Loucy (cell line): ENCODE results near the gene C1QTNF1.

Experiments
- H2AFZ ChIP-seq: fragments of 200-600 bp; sonication (generic); 2 replicates; pipeline ENCODE4 v1.6.0; 2016; ENCODE audit warnings: antibody characterized with exemption, mild to moderate bottlenecking, low read length, moderate library complexity
- H3F3A ChIP-seq: fragments of 200-600 bp; 2 replicates; pipeline ENCODE4 v1.6.0; 2016; ENCODE audit warnings: antibody characterized with exemption, low read depth, mild to moderate bottlenecking
- H3K27me3 ChIP-seq: fragments of 200-600 bp; sonication (generic); 2 replicates; pipeline ENCODE4 v1.6.1; 2014; ENCODE audit warnings: low read length, mild to moderate bottlenecking; ENCODE audit not compliant: insufficient read depth, poor library complexity, severe bottlenecking
- H3K36me3 ChIP-seq: fragments of 200-600 bp; sonication (generic); 2 replicates; pipeline ENCODE4 v1.6.1; 2016; ENCODE audit warnings: low read length; ENCODE audit not compliant: insufficient read depth
- H3K4me1 ChIP-seq: fragments of 200-600 bp; sonication (generic); 2 replicates; pipeline ENCODE4 v1.5.1; 2014; ENCODE audit warnings: low read length, mild to moderate bottlenecking; ENCODE audit not compliant: insufficient read depth, poor library complexity, severe bottlenecking
- H3K4me2 ChIP-seq: fragments of 200-600 bp; sonication (generic); 2 replicates; pipeline ENCODE4 v1.6.0; 2014; ENCODE audit warnings: antibody characterized with exemption, low read length, low read depth, mild to moderate bottlenecking; ENCODE audit not compliant: poor library complexity, severe bottlenecking
- H3K4me3 ChIP-seq: fragments of 200-600 bp; sonication (generic); 2 replicates; pipeline ENCODE4 v1.5.1; 2014; ENCODE audit warnings: low read length, mild to moderate bottlenecking, mixed read lengths; ENCODE audit not compliant: poor library complexity, severe bottlenecking
- H3K79me2 ChIP-seq: fragments of 200-600 bp; sonication (generic); 2 replicates; pipeline ENCODE4 v1.6.1; 2014; ENCODE audit warnings: low read length; ENCODE audit not compliant: insufficient read depth
- H3K9ac ChIP-seq: fragments of 200-600 bp; sonication (generic); 2 replicates; pipeline ENCODE4 v1.6.0; 2014; ENCODE audit warnings: mild to moderate bottlenecking, low read depth, low read length, moderate library complexity; ENCODE audit not compliant: poor library complexity, severe bottlenecking
- H3K9me2 ChIP-seq: fragments of 200-600 bp; sonication (generic); replicated peaks from 2 replicates; pipeline ENCODE4 v1.6.1; 2016; ENCODE audit warnings: low read depth, low read length, mixed read lengths
- H3K9me3 ChIP-seq: fragments of 200-600 bp; sonication (generic); 2 replicates; pipeline ENCODE4 v1.6.1; 2014; ENCODE audit warnings: mild to moderate bottlenecking, antibody characterized with exemption, low read length, low read depth; ENCODE audit not compliant: insufficient read depth
- H4K20me1 ChIP-seq: fragments of 200-600 bp; sonication (generic); 2 replicates; pipeline ENCODE4 v1.6.0; 2014; ENCODE audit warnings: antibody characterized with exemption, low read length, mild to moderate bottlenecking; ENCODE audit not compliant: insufficient read depth, poor library complexity, severe bottlenecking
- EZH2phosphoT487 ChIP-seq: fragments of 200-600 bp; IDR thresholded peaks from 2 replicates; pipeline ENCODE4 v1.6.1; 2018; ENCODE audit warnings: antibody characterized with exemption, mild to moderate bottlenecking, moderate library complexity, borderline replicate concordance
- TF ChIP-seq, protein P1 (sequence below): fragments of 200-600 bp; sonication (generic); conservative IDR thresholded peaks from 2 replicates; pipeline ENCODE4 v1.5.1; 2014; ENCODE audit warnings: mild to moderate bottlenecking, antibody characterized with exemption, low read length

C1QTNF1 gene

DNA sequence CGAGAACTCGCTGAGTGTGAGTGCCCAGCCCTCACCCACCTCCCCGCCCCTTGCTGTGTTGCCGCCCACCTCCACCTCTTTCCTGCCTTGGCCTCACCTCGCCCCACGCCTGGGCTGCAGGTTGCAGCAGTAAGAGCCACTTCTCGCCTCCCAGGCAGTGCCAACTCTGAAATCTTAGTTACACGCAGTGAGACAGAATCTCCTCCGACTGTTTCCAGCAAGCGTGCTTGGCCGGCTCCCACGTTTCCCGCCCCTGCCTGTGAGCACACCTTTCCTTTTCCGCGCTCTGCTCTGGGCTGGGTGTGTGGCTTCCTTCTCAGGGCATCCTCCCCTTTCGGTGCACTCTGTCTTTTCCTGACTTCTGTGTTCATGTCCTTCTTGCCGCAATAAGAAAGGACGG is 56.4 kb downstream of the C1QTNF1 start:
- Histone ChIP-seq H3K36me3 (peaks cover 14% of the 10 kb centered on the region; the same call in 1 of the 2 replicates), H3K9me2 (no peaks in the 10 kb centered on the region), H3F3A (no peaks in the 10 kb centered on the region), H3K4me3 (no peak overlapping the region), H3K4me2 (no peak overlapping the region), H3K27me3 (no peaks in the 10 kb centered on the region), H3K4me1 (peaks cover 7% of the 10 kb centered on the region), H4K20me1 (peaks cover 4% of the 10 kb centered on the region), H3K79me2 (peaks cover 8% of the 10 kb centered on the region; the same call in 1 of the 2 replicates), H3K9ac (no peak overlapping the region), H3K9me3 (no peaks in the 10 kb centered on the region), H2AFZ (no peak overlapping the region)
- no peak for TF ChIP-seq EZH2phosphoT487
- TF ChIP-seq, protein P1, sequence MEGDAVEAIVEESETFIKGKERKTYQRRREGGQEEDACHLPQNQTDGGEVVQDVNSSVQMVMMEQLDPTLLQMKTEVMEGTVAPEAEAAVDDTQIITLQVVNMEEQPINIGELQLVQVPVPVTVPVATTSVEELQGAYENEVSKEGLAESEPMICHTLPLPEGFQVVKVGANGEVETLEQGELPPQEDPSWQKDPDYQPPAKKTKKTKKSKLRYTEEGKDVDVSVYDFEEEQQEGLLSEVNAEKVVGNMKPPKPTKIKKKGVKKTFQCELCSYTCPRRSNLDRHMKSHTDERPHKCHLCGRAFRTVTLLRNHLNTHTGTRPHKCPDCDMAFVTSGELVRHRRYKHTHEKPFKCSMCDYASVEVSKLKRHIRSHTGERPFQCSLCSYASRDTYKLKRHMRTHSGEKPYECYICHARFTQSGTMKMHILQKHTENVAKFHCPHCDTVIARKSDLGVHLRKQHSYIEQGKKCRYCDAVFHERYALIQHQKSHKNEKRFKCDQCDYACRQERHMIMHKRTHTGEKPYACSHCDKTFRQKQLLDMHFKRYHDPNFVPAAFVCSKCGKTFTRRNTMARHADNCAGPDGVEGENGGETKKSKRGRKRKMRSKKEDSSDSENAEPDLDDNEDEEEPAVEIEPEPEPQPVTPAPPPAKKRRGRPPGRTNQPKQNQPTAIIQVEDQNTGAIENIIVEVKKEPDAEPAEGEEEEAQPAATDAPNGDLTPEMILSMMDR: no peak

DNA sequence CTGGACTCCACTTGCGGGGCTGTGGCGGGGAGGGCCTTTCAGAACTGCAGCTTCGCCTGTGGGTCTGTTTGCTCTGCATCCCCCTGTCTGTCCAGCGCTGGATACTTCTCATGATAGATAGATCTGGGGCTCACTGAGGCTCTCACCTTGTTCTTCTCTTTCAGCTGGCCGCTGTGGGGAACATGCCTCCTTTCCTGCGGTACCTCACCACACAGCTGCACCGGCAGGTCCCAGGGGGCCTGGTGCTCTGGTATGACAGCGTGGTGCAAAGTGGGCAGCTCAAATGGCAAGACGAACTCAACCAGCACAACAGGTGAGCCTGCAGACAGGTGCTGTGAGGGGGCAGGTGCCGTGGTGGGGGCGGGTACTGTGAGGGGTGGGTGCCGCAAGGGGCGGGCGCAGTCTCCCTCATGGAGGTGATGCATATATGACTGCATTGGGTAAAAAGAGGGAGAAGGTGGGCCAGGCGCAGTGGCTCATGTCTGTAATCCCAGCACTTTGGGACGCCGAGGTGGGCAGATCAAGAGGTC is 56.9 kb downstream of the C1QTNF1 start:
- Histone ChIP-seq H3K9me3 (no peaks in the 10 kb centered on the region), H3K27me3 (no peaks in the 10 kb centered on the region), H3K36me3 (peaks cover 14% of the 10 kb centered on the region; the same call in 1 of the 2 replicates), H3F3A (no peaks in the 10 kb centered on the region), H4K20me1 (peaks cover 4% of the 10 kb centered on the region), H3K4me3 (no peak overlapping the region), H3K79me2 (peaks cover 3% of the 10 kb centered on the region; the same call in 1 of the 2 replicates), H2AFZ (no peak overlapping the region), H3K9ac (no peak overlapping the region), H3K9me2 (no peaks in the 10 kb centered on the region), H3K4me2 (no peak overlapping the region), H3K4me1 (peaks cover 2% of the 10 kb centered on the region)
- TF ChIP-seq EZH2phosphoT487: no peak
- TF ChIP-seq, protein P1: no peak

DNA sequence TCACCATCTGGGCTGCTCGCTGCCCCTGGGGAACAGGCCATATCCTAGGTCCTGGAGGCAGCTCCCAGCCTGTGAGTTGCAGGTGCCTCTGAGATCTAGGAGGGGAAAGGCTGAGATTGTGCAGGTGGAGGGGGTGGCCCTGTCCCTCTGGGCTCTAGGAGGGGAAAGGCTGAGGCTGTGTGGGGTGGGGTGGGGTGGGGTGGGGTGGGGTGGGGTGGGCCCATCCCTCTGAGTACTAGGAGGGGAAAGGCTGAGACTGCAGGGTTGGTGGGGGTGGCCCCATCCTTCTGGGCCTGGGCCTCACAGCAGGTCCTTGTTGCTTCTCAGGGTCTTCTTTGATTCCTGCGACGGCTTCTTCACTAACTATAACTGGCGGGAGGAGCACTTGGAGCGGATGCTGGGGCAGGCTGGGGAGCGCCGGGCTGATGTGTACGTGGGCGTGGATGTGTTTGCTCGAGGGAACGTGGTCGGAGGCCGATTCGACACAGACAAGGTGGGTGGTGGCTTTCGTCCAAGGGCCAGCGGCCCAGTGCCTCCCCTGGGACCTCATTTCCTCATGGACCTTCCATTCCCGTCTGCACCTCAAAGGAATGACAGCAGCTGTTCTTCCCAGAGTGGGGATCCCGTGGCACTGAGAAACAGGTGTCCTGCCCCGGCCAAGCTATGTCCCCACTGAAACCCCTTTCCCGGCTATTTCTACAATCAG is 57.8 kb downstream of the C1QTNF1 start:
- no peaks in the 10 kb centered on the region for H3F3A ChIP-seq
- H3K27me3 ChIP-seq: no peaks in the 10 kb centered on the region
- H4K20me1 ChIP-seq: peaks cover 4% of the 10 kb centered on the region
- no peak overlapping the region for H3K4me2 ChIP-seq
- H3K9ac ChIP-seq: no peak overlapping the region
- no peaks in the 10 kb centered on the region for H3K9me2 ChIP-seq
- H3K4me3 ChIP-seq: no peak overlapping the region
- no peak overlapping the region for H2AFZ ChIP-seq
- TF ChIP-seq EZH2phosphoT487: no peak
- TF ChIP-seq, protein P1: no peak
- H3K36me3 ChIP-seq: peaks cover 14% of the 10 kb centered on the region; the same call in 1 of the 2 replicates
- no peaks in the 10 kb centered on the region for H3K4me1 ChIP-seq
- no peaks in the 10 kb centered on the region for H3K9me3 ChIP-seq
- no peaks in the 10 kb centered on the region for H3K79me2 ChIP-seq
